T-cell (primary cell): ENCODE data around the gene RSAD1. TPM values are rescaled to one million over a fixed set of nuclear protein-coding genes. Genes with fewer than 3 reads are reported as not detected.

Source experiments
- ATAC-seq, 4 experiments: fragments of 200-7000 bp in 3 of 4; fragments of 150-1000 bp in 1 of 4; cut with Tn5 transposase; replicated peaks in 1 of 4; 1 replicate in 3 of 4; 2 replicates in 1 of 4; pipeline ENCODE4 v1.10.0; 2021; ENCODE audit warnings: moderate library complexity in 3 of 4, mild to moderate bottlenecking in 2 of 4, moderate number of reproducible peaks in 1 of 4
- CTCF ChIA-PET, 2 donors: fragments of 300-600 bp; sonication (Branson Sonifier 250); formaldehyde crosslinking; loops; one replicate each; lab custom pipeline; 2022; ENCODE audit warnings: antibody characterized with exemption in 2 of 2; lab: Charles Lee
- POLR2A ChIA-PET, 2 donors: fragments of 300-600 bp; sonication (Branson Sonifier 250); formaldehyde crosslinking; loops; one replicate each; lab custom pipeline; 2022; ENCODE audit warnings: antibody characterized with exemption in 2 of 2; lab: Charles Lee
- DNase-seq, 35 experiments: peaks; one replicate each; pipeline versions ENCODE4 v3.0.0 to v3.0.0-alpha.2; 2013 to 2023
- H3K27ac ChIP-seq: one replicate; pipeline ENCODE4 v1.5.1; 2013; ENCODE audit warnings: low read length
- H3K27me3 ChIP-seq, 2 experiments: replicated peaks in 1 of 2; 1 replicate in 1 of 2; 2 replicates in 1 of 2; pipeline versions ENCODE4 v1.6.1 to v1.7.0; 2013; ENCODE audit warnings: low read length in 1 of 2, mixed read lengths in 1 of 2; ENCODE audit not compliant: control insufficient read depth in 2 of 2, insufficient read depth in 2 of 2; ENCODE audit errors: extremely low read depth in 1 of 2
- H3K36me3 ChIP-seq, 2 donors: 1 replicate in 1 of 2; 2 replicates in 1 of 2; pipeline versions ENCODE4 v1.6.1 to v1.7.0; 2013; ENCODE audit warnings: low read length in 1 of 2; ENCODE audit not compliant: control insufficient read depth in 2 of 2, insufficient read depth in 1 of 2; ENCODE audit errors: extremely low read depth in 1 of 2
- H3K4me1 ChIP-seq, 2 experiments: 1 replicate in 1 of 2; 2 replicates in 1 of 2; pipeline versions ENCODE4 v1.6.1 to v1.7.0; 2013; ENCODE audit warnings: low read length in 2 of 2, mixed read lengths in 1 of 2; ENCODE audit not compliant: insufficient read depth in 2 of 2, control insufficient read depth in 1 of 2; ENCODE audit errors: extremely low read depth in 1 of 2
- H3K4me3 ChIP-seq, 2 donors: 1 replicate in 1 of 2; 2 replicates in 1 of 2; pipeline versions ENCODE4 v1.5.1 to v1.7.0; 2013; ENCODE audit warnings: mild to moderate bottlenecking in 2 of 2, low read length in 1 of 2, moderate library complexity in 1 of 2; ENCODE audit not compliant: control insufficient read depth in 1 of 2; ENCODE audit errors: extremely low read depth in 1 of 2
- H3K9me3 ChIP-seq: 2 replicates; pipeline ENCODE4 v1.7.0; 2013
- H3K27ac Mint-ChIP-seq, 2 donors: one replicate each; pipeline ENCODE4 v1.8.0; 2020 to 2021; ENCODE audit warnings: mild to moderate bottlenecking in 2 of 2, mixed read lengths in 2 of 2
- H3K27me3 Mint-ChIP-seq, 2 donors: one replicate each; pipeline ENCODE4 v1.8.0; 2021 to 2022; ENCODE audit warnings: mixed read lengths in 2 of 2
- H3K36me3 Mint-ChIP-seq: one replicate; pipeline ENCODE4 v1.8.0; 2021; ENCODE audit warnings: mixed read lengths
- H3K4me1 Mint-ChIP-seq, 3 donors: one replicate each; pipeline ENCODE4 v1.8.0; 2020 to 2022; ENCODE audit warnings: mixed read lengths in 3 of 3, mild to moderate bottlenecking in 1 of 3
- H3K4me3 Mint-ChIP-seq, 3 donors: one replicate each; pipeline ENCODE4 v1.8.0; 2020 to 2022; ENCODE audit warnings: mild to moderate bottlenecking in 3 of 3, mixed read lengths in 3 of 3, moderate library complexity in 3 of 3
- H3K9me3 Mint-ChIP-seq, 3 donors: one replicate each; pipeline ENCODE4 v1.8.0; 2020 to 2022; ENCODE audit warnings: mixed read lengths in 3 of 3
- WGBS: methylation state at CpG from one replicate; pipeline ENCODE4 v1.1.5; 2013; ENCODE audit warnings: missing lambda C conversion rate; ENCODE audit not compliant: insufficient coverage; 5-methylcytosine and 5-hydroxymethylcytosine counted together
- total RNA-seq, 35 experiments: library from RNA in 6 of 35; stranded (reverse) in 6 of 35; fragments of 120-200 nt in 1 of 35; gene quantifications; one replicate each; pipeline versions ENCODE4 v1.2.1 to v1.2.4 and lab custom pipeline; 2013 to 2026

RSAD1 gene
- total RNA-seq (10 to 100 TPM; 61.2 to 80.9 (median 73.2) TPM), total RNA-seq (lab: John Stamatoyannopoulos, UW) (47.5 to 92.6 (median 68.2) reads per million in 29 experiments)
- 51.1 TPM for total RNA-seq (2013)

DNA sequence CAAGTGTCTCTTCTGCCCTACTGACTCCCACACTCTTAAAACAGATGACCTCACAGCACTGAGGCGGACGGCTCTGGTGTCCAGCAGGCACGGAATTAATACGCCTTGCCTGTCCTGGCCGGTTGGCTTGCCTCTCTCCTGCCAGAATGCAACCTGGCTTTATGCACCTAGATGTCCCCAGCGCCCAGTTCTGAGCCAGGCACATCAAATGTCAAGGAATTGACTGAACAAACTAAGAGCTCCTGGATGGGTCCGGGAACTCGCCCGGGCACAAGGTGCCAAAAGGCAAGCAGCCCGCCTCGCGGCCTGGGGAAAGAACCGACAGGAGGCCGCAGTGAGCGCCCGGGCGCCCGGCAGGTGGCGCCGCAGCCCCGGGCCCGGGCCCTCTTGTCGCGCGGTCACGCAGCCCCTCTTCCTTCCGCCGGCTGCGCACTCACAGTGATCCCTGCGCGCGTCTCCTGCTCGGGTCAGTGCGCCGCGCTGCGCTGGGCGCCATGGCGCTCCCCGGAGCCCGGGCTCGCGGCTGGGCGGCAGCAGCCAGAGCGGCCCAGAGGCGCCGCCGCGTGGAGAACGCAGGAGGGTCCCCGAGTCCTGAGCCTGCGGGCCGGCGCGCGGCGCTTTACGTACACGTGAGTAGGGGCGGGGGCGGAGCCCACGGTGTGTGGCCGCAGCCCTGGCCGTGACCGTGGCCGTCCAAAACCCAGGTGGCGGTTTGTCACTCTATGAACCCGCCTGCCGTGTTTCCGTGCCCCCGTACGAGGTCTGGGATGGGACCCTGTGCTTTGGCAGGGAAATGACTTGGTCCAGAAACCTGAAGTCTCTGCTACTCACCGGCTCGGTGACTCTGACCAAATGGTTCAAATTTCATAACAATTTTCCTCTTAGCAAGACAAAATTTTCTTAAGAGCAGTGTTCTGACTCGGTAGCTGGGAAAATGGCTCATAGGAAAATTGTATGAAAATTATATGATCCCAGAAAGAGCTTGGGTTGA lies at the start of gene RSAD1:
TSS of gene RSAD1 (plus strand) at position 470 of the 991 bp plus-strand sequence. CDS start at position 495, 25 bp downstream.
- Histone ChIP-seq H3K36me3 (peaks cover 11 to 17% of the 10 kb centered on the region in 2 donors), H3K27ac (peak within 1 kb of the TSS; percentile 81), H3K4me1 (peaks cover 7 to 20% of the 10 kb centered on the region in 2 experiments), H3K27me3 (peaks cover 0 to 14% of the 10 kb centered on the region in 2 experiments), H3K4me3 (peak within 1 kb of the TSS; percentile 86 to 95), H3K9me3 (no peaks in the 10 kb centered on the region)
- CTCF ChIA-PET: interaction anchor here (0.6 to 1.4 kb wide), 13 partner anchors 8 to 1119 kb away, joined by 3 to 13 read pairs (median 3); partner anchors contain the start of gene LRRC59 (in 1 of the 2)
- Mint-ChIP-seq H3K4me1 (peaks cover 25 to 29% (median 27%) of the 10 kb centered on the region in 3 donors), H3K4me3 (peak within 1 kb of the TSS; percentile 76 to 88 (median 82)), H3K9me3 (no peaks in the 10 kb centered on the region), H3K27me3 (no peaks in the 10 kb centered on the region), H3K36me3 (peaks cover 9% of the 10 kb centered on the region), H3K27ac (peak within 1 kb of the TSS; percentile 94 to 96)
- DNase-seq (peak; percentile 67 to 92 (median 81)), ATAC-seq (peak; percentile 93 to 95 (median 94))
- POLR2A ChIA-PET: interaction anchor here (0.6 to 0.7 kb wide), 4 partner anchors 64 to 1916 kb away, joined by 3 to 9 read pairs (median 7); no protein-coding TSS in a partner anchor
- WGBS: 3% methylated on average over 67 of the region's 75 CpGs

DNA sequence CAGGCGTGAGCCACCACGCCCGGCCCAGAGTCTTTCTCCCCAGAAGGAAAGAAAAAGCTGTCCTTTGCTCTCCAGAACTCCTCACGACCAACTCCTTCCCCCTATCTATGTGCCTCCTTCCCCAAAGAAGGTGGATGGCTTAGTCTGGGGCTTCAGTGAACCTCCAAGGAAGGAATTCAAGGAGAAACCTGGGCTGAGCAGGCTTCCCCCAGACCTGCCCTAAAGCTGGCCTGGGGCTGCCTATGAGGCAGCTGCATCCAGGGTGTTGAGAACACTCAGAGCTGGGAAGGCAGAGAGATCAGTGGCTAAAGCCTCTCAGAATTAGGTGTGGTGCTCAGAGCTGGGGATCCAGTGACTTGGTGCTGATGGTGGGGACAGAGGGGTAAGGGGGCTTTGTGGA lies 48.9 kb upstream of the RSAD1 start:
- no peaks in the 10 kb centered on the region for H3K9me3 Mint-ChIP-seq
- ATAC-seq: no peak
- Histone ChIP-seq H3K27ac (no peak overlapping the region), H3K9me3 (no peaks in the 10 kb centered on the region), H3K36me3 (no peaks in the 10 kb centered on the region), H3K4me3 (no peak overlapping the region), H3K27me3 (no peaks in the 10 kb centered on the region), H3K4me1 (peaks cover 8 to 30% of the 10 kb centered on the region in 2 experiments)
- no peak overlapping the region for H3K27ac Mint-ChIP-seq
- CTCF ChIA-PET: interaction anchor here (0.5 to 0.6 kb wide), 2 partner anchors 106 to 239 kb away, joined by 3 read pairs; no protein-coding TSS in a partner anchor
- no peak overlapping the region for H3K4me3 Mint-ChIP-seq
- no peak for DNase-seq
- H3K36me3 Mint-ChIP-seq: peaks cover 7% of the 10 kb centered on the region
- POLR2A ChIA-PET: no interaction called here
- 100% methylated on average over 1 of the region's 4 CpGs for WGBS
- no peaks in the 10 kb centered on the region for H3K27me3 Mint-ChIP-seq
- H3K4me1 Mint-ChIP-seq: peaks cover 23 to 26% (median 25%) of the 10 kb centered on the region in 3 donors

DNA sequence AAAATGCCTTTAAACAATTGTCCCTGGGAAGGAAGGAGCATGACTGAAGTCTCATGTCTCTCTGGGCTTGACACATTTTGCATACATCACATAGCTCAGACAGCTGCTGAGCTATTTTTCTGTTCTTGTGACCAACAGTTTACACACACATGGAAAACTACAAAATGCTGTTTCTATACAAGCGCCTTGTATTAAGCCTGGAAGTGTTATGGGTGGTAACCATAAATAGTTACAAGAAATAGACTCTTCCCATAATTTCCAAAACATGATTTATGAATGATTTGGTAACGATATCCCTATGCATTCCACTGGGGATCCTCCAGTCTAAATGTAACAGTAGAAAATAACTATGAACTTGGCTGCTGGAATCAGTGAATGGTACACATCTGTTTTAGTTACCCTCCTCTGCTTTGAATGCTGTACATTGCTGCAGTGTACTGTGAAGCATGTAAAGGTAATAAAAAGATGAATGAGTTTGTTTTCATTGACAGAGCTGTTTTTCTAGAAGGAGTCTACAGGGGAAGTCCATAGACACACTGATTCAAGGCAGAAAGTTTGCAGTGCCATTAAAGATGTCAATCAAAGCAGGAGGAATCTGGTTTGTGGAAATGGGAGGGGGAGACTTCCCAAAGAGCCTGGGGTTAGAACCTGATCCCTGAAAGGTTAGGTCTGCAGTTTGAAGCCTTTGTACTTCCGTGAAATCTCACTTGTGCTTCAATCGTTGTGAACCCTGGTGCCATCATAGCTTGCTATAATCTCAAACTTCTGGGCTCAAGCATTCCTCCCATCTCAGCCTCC lies 47.6 kb upstream of the RSAD1 start:
- Mint-ChIP-seq H3K27me3 (no peaks in the 10 kb centered on the region), H3K36me3 (peaks cover 7% of the 10 kb centered on the region), H3K27ac (no peak overlapping the region), H3K4me1 (peaks cover 18 to 20% (median 19%) of the 10 kb centered on the region in 3 donors), H3K9me3 (no peaks in the 10 kb centered on the region), H3K4me3 (no peak overlapping the region)
- Histone ChIP-seq H3K36me3 (no peaks in the 10 kb centered on the region), H3K9me3 (no peaks in the 10 kb centered on the region), H3K4me1 (peaks cover 3 to 20% of the 10 kb centered on the region in 2 experiments), H3K27me3 (no peaks in the 10 kb centered on the region), H3K27ac (no peak overlapping the region), H3K4me3 (no peak overlapping the region)
- no peak for ATAC-seq
- WGBS: 100% methylated on average over 1 of the region's 4 CpGs
- DNase-seq: no peak
- CTCF ChIA-PET: interaction anchor here in 1 of 2 donors (1.6 kb wide), 1 partner anchor 34 kb away, joined by 5 read pairs; the partner anchor contains the start of gene LRRC59
- POLR2A ChIA-PET: no interaction called here

DNA sequence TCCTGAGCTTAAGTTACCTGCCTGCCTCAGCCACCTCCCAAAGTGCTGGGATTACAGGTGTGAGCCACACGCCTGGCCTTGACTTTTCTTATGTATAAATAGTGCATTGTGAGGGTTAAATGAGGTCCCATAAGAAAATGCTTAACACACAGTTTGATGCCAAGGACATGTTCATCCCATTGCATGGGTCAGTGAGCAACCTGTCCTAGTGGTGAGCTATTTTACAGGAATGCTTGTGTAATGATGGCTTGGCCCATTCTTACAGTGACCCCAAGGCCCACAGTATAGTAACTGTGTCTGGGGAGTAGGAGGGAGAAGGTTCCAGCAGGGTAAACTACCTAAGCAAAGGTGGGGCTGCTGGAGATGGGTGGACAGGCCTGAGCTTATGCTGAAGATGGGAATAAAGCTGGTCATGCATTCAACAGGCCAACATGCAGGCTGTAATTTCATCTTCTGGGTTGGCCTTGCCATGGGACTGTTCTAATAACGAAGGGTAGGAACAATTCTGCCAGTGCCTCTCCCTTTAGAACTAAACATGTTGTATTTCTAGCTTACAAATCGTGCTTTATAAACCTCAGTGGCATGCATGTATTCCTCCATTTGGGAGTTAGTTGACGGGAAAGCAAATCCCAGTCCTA lies 46.4 kb upstream of the RSAD1 start:
- POLR2A ChIA-PET: interaction anchor here in 1 of 2 donors (0.6 kb wide), 2 partner anchors 11 to 35 kb away, joined by 3 read pairs; partner anchors contain the start of gene LRRC59
- H3K4me3 Mint-ChIP-seq: no peak overlapping the region
- CTCF ChIA-PET: interaction anchor here in 1 of 2 donors (1.6 kb wide), 1 partner anchor 35 kb away, joined by 5 read pairs; the partner anchor contains the start of gene LRRC59
- peaks cover 11 to 12% (median 11%) of the 10 kb centered on the region in 3 donors for H3K4me1 Mint-ChIP-seq
- ATAC-seq: no peak
- H3K27ac ChIP-seq: no peak overlapping the region
- no peaks in the 10 kb centered on the region for H3K36me3 ChIP-seq
- no peaks in the 10 kb centered on the region for H3K9me3 ChIP-seq
- no peaks in the 10 kb centered on the region for H3K27me3 ChIP-seq
- H3K9me3 Mint-ChIP-seq: no peaks in the 10 kb centered on the region
- no peak for DNase-seq
- H3K27ac Mint-ChIP-seq: no peak overlapping the region
- WGBS: no CpG with 5 or more reads among the region's 4 CpGs
- no peaks in the 10 kb centered on the region for H3K27me3 Mint-ChIP-seq
- H3K36me3 Mint-ChIP-seq: peaks cover 7% of the 10 kb centered on the region
- H3K4me1 ChIP-seq: peaks cover 0 to 9% of the 10 kb centered on the region in 2 experiments
- H3K4me3 ChIP-seq: no peak overlapping the region

DNA sequence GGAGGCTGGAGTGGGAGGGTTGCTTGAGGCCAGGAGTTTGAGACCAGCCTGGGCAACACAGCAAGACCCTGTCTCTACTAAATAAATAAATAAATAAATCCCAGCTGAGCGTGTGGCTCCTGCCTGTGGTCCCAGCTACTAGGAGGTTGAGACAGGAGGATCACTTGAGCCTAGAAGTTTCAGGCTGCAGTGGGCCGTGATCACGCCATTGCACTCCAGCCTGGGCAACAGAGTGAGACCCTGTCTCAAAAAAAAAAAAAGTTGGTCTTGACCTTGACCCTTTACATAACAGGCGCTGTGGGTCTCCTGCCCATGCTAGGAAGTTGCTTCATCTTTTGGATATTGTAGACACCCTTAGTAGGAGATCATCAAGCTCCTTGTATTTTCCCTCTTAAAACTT lies 41.3 kb upstream of the RSAD1 start:
- H3K27me3 ChIP-seq: no peaks in the 10 kb centered on the region
- peaks cover 0 to 1% (median 0%) of the 10 kb centered on the region in 3 donors for H3K4me1 Mint-ChIP-seq
- no peaks in the 10 kb centered on the region for H3K27me3 Mint-ChIP-seq
- CTCF ChIA-PET: no interaction called here
- peaks cover 0 to 3% of the 10 kb centered on the region in 2 experiments for H3K4me1 ChIP-seq
- POLR2A ChIA-PET: interaction anchor here in 1 of 2 donors (0.5 kb wide), 1 partner anchor 11 kb away, joined by 3 read pairs; the partner anchor contains the start of gene ACSF2
- H3K36me3 Mint-ChIP-seq: peaks cover 5% of the 10 kb centered on the region
- H3K27ac Mint-ChIP-seq: no peak overlapping the region
- H3K4me3 Mint-ChIP-seq: no peak overlapping the region
- no peaks in the 10 kb centered on the region for H3K36me3 ChIP-seq
- ATAC-seq: no peak
- no peaks in the 10 kb centered on the region for H3K9me3 ChIP-seq
- DNase-seq: no peak
- no peak overlapping the region for H3K4me3 ChIP-seq
- H3K9me3 Mint-ChIP-seq: no peaks in the 10 kb centered on the region
- no peak overlapping the region for H3K27ac ChIP-seq
- 100% methylated on average over 4 of the region's 4 CpGs for WGBS
